Activated T-cell treated with anti-CD3 and anti-CD28 coated beads, Interleukin-2, amount 50 U/mL, for 72 hours (primary cell): Measurements from ENCODE around the gene DLX5. TPM values are rescaled to one million over a fixed set of nuclear protein-coding genes. Genes with fewer than 3 reads are reported as not detected.

Experiments
- ATAC-seq, 2 donors: fragments of 150-1000 bp; cut with Tn5 transposase; replicated peaks in 1 of 2; 2 replicates each; pipeline ENCODE4 v1.10.0; 2021; ENCODE audit warnings: moderate library complexity in 2 of 2, mild to moderate bottlenecking in 1 of 2
- DNase-seq, 2 donors: peaks; one replicate each; pipeline ENCODE4 v3.0.0; 2021 to 2022; ENCODE audit warnings: mixed read lengths in 1 of 2
- H3K27ac Mint-ChIP-seq: one replicate; pipeline ENCODE4 v1.8.0; 2022; ENCODE audit warnings: mild to moderate bottlenecking, moderate library complexity, mixed read lengths
- H3K27me3 Mint-ChIP-seq: one replicate; pipeline ENCODE4 v1.8.0; 2022; ENCODE audit warnings: low read depth, mixed read lengths
- H3K36me3 Mint-ChIP-seq, 2 donors: one replicate each; pipeline ENCODE4 v1.8.0; 2022; ENCODE audit warnings: mixed read lengths in 2 of 2, mild to moderate bottlenecking in 1 of 2; ENCODE audit not compliant: insufficient read depth in 2 of 2
- H3K4me1 Mint-ChIP-seq: one replicate; pipeline ENCODE4 v1.8.0; 2022; ENCODE audit warnings: low read depth, mixed read lengths
- H3K4me3 Mint-ChIP-seq, 2 donors: one replicate each; pipeline ENCODE4 v1.8.0; 2022; ENCODE audit warnings: mild to moderate bottlenecking in 2 of 2, mixed read lengths in 2 of 2, moderate library complexity in 2 of 2
- H3K9me3 Mint-ChIP-seq, 2 donors: one replicate each; pipeline ENCODE4 v1.8.0; 2022; ENCODE audit warnings: mixed read lengths in 2 of 2
- total RNA-seq, 2 donors: library from RNA; stranded (reverse); gene quantifications; one replicate each; pipeline ENCODE4 v1.2.3, GENCODE V29; 2022

The DLX5 gene
- total RNA-seq, 2 donors from 2014 or later: not detected

- no peak overlapping the region for H3K27ac Mint-ChIP-seq
- H3K27me3 Mint-ChIP-seq: peaks cover 97% of the 10 kb centered on the region
- H3K4me3 Mint-ChIP-seq: no peak overlapping the region
- DNase-seq (no peak), ATAC-seq (no peak)
- peaks cover 2 to 3% of the 10 kb centered on the region in 2 donors for H3K9me3 Mint-ChIP-seq
- H3K36me3 Mint-ChIP-seq: peaks cover 3 to 5% of the 10 kb centered on the region in 2 donors
- peaks cover 25% of the 10 kb centered on the region for H3K4me1 Mint-ChIP-seq
Observed at GRCh38 chr7:97015279-97015678, 9.4 kb downstream of the DLX5 start.

GRCh38 chr7:97014145-97014750 is 10.4 kb downstream of the DLX5 start:
- DNase-seq (no peak), ATAC-seq (no peak)
- Mint-ChIP-seq H3K36me3 (peaks cover 3 to 5% of the 10 kb centered on the region in 2 donors), H3K27me3 (peaks cover 97% of the 10 kb centered on the region), H3K9me3 (peaks cover 2 to 3% of the 10 kb centered on the region in 2 donors), H3K27ac (no peak overlapping the region), H3K4me1 (peaks cover 24% of the 10 kb centered on the region), H3K4me3 (no peak overlapping the region)

GRCh38 chr7:97013845-97014134 is 10.8 kb downstream of the DLX5 start:
- H3K9me3 Mint-ChIP-seq: peaks cover 2 to 3% of the 10 kb centered on the region in 2 donors
- peaks cover 96% of the 10 kb centered on the region for H3K27me3 Mint-ChIP-seq

GRCh38 chr7:97013134-97013844 is 11.3 kb downstream of the DLX5 start:
- ATAC-seq: no peak
- H3K4me1 Mint-ChIP-seq: peaks cover 24% of the 10 kb centered on the region
- peaks cover 3 to 5% of the 10 kb centered on the region in 2 donors for H3K36me3 Mint-ChIP-seq

More at GRCh38 chr7:97013845-97014134, 10.8 kb downstream of the DLX5 start:
- no peak for DNase-seq
- Mint-ChIP-seq H3K4me1 (peaks cover 24% of the 10 kb centered on the region), H3K27ac (no peak overlapping the region), H3K4me3 (no peak overlapping the region), H3K36me3 (peaks cover 3 to 5% of the 10 kb centered on the region in 2 donors)
- ATAC-seq: no peak

GRCh38 chr7:97012365-97013133 is 12.1 kb downstream of the DLX5 start:
- DNase-seq (no peak), ATAC-seq (no peak)
- Mint-ChIP-seq H3K9me3 (peaks cover 2 to 3% of the 10 kb centered on the region in 2 donors), H3K27ac (no peak overlapping the region), H3K4me3 (no peak overlapping the region), H3K4me1 (peaks cover 22% of the 10 kb centered on the region), H3K27me3 (peaks cover 95% of the 10 kb centered on the region), H3K36me3 (peaks cover 3 to 5% of the 10 kb centered on the region in 2 donors)

More at GRCh38 chr7:97013134-97013844, 11.3 kb downstream of the DLX5 start:
- no peak overlapping the region for H3K4me3 Mint-ChIP-seq
- peaks cover 95% of the 10 kb centered on the region for H3K27me3 Mint-ChIP-seq
- no peak overlapping the region for H3K27ac Mint-ChIP-seq
- H3K9me3 Mint-ChIP-seq: peaks cover 2 to 3% of the 10 kb centered on the region in 2 donors
- no peak for DNase-seq

- H3K36me3 Mint-ChIP-seq: peaks cover 3 to 4% of the 10 kb centered on the region in 2 donors
- DNase-seq: no peak
- H3K9me3 Mint-ChIP-seq: peaks cover 2 to 3% of the 10 kb centered on the region in 2 donors
- no peak overlapping the region for H3K4me3 Mint-ChIP-seq
- ATAC-seq: no peak
- H3K27ac Mint-ChIP-seq: peak overlapping the region; percentile 60
- peaks cover 95% of the 10 kb centered on the region for H3K27me3 Mint-ChIP-seq
- H3K4me1 Mint-ChIP-seq: peaks cover 18% of the 10 kb centered on the region
Observed at GRCh38 chr7:97011536-97012364, 12.9 kb downstream of the DLX5 start.

GRCh38 chr7:97011104-97011503 is 13.5 kb downstream of the DLX5 start:
- Mint-ChIP-seq H3K36me3 (peaks cover 3 to 4% of the 10 kb centered on the region in 2 donors), H3K4me3 (no peak overlapping the region), H3K27me3 (peaks cover 93% of the 10 kb centered on the region), H3K4me1 (peaks cover 17% of the 10 kb centered on the region), H3K9me3 (peaks cover 2 to 3% of the 10 kb centered on the region in 2 donors), H3K27ac (no peak overlapping the region)
- ATAC-seq (no peak), DNase-seq (no peak)

GRCh38 chr7:97009753-97010732 is 14.6 kb downstream of the DLX5 start:
- Mint-ChIP-seq H3K4me1 (peaks cover 17% of the 10 kb centered on the region), H3K4me3 (no peak overlapping the region), H3K9me3 (peaks cover 2 to 3% of the 10 kb centered on the region in 2 donors), H3K36me3 (peaks cover 3 to 4% of the 10 kb centered on the region in 2 donors), H3K27ac (no peak overlapping the region), H3K27me3 (peaks cover 83% of the 10 kb centered on the region)
- ATAC-seq (no peak), DNase-seq (no peak)

- DNase-seq (no peak), ATAC-seq (no peak)
- Mint-ChIP-seq H3K27me3 (peaks cover 68% of the 10 kb centered on the region), H3K36me3 (peaks cover 2 to 3% of the 10 kb centered on the region in 2 donors), H3K4me3 (no peak overlapping the region), H3K27ac (no peak overlapping the region), H3K4me1 (peaks cover 26% of the 10 kb centered on the region), H3K9me3 (peaks cover 2 to 3% of the 10 kb centered on the region in 2 donors)
Observed at GRCh38 chr7:97008275-97008917, 16.2 kb downstream of the DLX5 start.

- H3K4me1 Mint-ChIP-seq: peaks cover 26% of the 10 kb centered on the region
- H3K4me3 Mint-ChIP-seq: no peak overlapping the region
- no peak for DNase-seq
- H3K36me3 Mint-ChIP-seq: peaks cover 0 to 1% of the 10 kb centered on the region in 2 donors
- ATAC-seq: no peak
- peaks cover 3 to 4% of the 10 kb centered on the region in 2 donors for H3K9me3 Mint-ChIP-seq
- H3K27me3 Mint-ChIP-seq: peaks cover 68% of the 10 kb centered on the region
- no peak overlapping the region for H3K27ac Mint-ChIP-seq
Observed at GRCh38 chr7:97007583-97007861, 17.1 kb downstream of the DLX5 start.

- Mint-ChIP-seq H3K9me3 (peaks cover 2 to 4% of the 10 kb centered on the region in 2 donors), H3K4me1 (peaks cover 26% of the 10 kb centered on the region), H3K4me3 (peak overlapping the region; percentile 82 to 86), H3K36me3 (peaks cover 0 to 1% of the 10 kb centered on the region in 2 donors), H3K27me3 (peaks cover 68% of the 10 kb centered on the region), H3K27ac (no peak overlapping the region)
- ATAC-seq: peak in 1 of 2 donors; percentile 8
- no peak for DNase-seq
Observed at GRCh38 chr7:97006816-97007582, 17.6 kb downstream of the DLX5 start.
